NCI-H2081 (cell line): ENCODE data around the gene TIMM23.
A peak's percentile ranks its signal among the peaks of the same experiment; 100 is the strongest.
"Not testable (repeated sequence)": the region's sequence is repeated elsewhere in the genome, so short reads cannot be mapped to it uniquely, and the experiment has no call there.

Experiments
- DNase-seq, 2 experiments: peaks; one replicate each; lab custom pipeline; 2025; lab: John Stamatoyannopoulos, UW

The TIMM23 gene

DNA sequence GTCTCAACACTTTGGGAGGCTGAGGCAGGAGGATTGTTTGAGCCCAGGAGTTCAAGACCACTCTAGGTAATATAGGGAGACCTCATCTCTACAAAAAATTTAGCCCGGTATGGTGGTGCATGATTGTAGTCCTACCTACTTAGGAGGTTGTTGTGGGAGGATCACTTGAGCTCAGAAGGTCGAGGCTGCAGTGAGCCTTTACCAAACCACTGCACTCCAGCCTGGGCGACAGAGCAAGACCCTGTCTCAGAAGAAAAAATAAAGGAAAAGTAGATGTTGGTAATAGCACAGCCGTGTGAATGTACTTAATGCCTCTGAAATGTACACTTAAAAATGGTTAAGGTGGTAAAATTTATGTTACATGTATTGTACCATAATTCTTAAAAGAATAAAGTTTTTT, 25.3 kb downstream of the TIMM23 start:
- no peak for DNase-seq

DNA sequence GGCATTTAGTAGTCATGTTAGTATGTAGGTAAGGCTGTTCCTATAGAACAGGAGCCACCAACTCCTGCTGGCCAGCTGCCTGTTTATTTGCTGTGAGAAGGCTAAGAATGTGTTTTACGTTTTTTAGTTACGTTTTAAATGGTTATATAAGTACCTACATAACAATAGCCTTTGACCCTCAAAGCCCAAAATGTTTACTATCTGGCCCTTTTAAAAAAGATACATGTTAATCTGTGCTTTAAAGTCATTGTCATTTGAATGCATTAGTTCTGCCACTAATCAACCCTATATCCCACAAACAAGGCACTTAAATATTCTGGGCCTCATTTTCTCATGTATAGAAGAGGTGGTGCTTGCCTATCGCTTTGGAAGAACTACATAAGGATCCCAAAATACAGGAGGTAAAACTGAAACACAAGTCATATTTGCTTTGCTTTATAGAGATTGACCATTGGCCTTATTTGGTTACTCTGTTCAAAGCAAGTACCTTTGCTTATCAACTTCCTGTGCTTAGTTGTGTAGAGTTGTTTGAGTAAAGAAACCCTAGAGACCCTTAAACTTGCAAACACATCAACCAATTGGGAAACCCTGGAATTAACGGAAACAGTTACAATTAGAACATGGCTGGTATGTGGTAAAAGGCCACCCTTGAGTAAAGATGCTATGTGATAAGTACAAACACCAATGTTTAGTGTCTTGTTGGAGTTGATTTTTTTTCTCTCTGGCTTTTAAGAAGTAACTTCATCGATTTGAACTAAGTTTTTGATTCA, 25.9 kb downstream of the TIMM23 start:
- no peak for DNase-seq

DNA sequence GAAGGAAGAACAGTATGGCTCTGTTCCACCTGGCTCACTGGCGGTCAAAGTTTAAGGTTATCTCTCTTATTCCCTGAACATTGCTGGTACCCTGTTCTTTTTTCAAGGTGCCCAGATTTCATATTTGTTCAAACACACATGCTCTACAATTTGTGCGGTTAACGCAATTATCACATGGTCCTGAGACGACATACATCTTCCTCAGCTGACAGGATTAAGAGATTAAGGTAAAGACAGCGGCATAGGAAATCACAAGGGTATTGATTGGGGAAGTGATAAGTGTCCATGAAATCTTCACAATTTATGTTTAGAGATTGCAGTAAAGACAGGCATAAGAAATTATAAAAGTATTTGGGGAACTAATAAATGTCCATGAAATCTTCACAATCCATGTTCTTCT, 27.7 kb downstream of the TIMM23 start:
- not testable (repeated sequence) for DNase-seq

DNA sequence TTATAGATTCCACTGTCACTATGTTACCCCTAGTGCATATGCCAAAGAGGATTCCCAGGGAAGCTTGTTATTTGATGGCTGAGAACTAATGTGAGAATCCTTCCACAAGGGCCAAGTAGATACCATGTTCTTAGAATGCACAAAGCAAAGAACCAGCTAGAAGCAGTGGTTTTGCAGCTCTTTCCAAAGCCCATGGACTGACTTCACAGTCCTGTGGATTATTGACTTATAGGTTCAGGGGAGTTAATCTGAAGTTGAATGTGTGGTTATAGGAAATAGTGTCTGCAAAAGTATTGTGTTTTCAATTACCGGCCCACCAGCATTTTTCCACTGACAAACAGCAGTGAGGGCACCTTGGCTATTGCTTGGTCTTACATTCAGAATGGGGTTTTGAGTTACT, 28.2 kb downstream of the TIMM23 start:
- DNase-seq = no peak

DNA sequence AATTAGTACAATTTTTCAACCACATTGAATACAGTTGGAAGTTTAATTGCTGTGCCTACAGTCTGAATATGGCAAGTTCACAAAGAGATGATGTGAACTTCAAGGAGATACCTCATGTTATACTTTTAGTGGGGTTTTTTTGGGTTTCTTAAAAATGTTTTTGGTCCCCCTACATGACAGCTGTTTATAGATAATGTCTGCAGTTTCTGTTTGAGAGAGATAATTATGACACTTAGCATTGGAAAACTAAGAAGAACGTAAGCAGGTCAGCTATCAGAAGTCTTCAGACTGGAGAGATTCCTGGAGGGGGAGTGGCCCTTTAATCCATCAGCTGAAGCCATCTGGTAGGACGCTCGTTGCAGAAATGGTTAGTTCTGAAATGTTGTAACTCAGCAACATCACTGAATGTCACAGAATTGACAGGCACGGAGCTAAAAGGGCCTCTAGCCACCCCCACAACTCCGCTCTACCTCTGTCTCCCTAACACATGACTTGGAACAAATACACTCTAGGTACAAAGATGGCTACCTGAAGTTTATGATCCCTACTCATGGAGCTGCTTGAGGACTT, 29.0 kb downstream of the TIMM23 start:
- DNase-seq = no peak

DNA sequence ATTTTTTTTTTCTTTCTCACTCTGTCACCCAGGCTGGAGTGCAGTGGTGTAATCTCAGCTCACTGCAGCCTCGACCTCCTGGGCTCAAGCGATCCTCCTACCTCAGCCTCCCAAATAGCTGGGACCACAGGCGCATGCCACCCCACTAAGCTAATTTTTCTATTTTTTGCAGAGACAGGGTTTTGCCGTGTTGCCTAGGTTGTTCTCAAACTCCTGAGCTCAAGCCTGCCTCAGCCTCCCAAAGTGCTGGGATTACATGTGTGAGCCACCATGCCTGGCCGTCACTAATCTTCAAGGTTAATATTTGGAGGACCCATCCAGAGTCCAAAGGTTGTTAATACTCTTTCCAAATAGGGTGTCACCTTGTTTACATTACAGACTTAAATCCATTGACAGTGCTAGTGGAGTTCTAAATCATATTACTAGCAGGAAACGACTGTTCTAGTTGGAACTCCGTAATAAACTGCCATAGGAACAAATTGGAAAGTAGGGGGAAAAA, 29.9 kb downstream of the TIMM23 start:
- DNase-seq = not testable (repeated sequence)

DNA sequence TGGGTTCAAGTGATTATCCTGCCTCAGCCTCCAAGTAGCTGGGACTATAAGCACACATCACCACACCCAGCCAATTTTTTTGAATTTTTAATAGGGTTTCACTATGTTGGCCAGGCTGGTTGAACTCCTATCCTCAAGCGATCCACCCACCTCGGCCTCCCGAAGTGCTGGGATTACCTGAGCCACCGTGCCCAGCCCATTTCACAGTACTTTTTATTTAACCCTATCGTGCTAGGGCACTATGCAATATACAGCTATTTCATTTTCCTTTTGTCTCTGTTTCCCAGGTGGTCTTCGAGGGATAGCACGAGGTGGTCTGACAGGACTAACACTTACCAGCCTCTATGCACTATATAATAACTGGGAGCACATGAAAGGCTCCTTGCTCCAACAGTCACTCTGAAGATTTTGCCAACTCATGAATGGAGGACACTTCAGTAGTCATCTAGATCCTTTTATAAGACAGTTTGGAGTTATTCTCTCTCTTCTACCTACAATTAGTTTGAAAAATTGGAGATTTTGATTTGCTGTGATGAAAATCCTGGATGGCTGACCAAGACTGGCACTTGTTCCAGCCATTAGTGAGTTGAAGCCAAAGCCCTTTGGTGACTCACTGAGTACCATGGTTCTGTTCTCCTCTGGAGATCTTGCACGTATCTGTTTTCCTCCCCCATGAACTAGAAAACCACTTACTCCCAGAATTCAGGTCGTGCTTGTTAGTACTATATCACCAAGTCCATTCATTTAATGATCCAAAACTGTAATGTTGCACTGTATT, 30.8 kb downstream of the TIMM23 start:
- DNase-seq = no peak

DNA sequence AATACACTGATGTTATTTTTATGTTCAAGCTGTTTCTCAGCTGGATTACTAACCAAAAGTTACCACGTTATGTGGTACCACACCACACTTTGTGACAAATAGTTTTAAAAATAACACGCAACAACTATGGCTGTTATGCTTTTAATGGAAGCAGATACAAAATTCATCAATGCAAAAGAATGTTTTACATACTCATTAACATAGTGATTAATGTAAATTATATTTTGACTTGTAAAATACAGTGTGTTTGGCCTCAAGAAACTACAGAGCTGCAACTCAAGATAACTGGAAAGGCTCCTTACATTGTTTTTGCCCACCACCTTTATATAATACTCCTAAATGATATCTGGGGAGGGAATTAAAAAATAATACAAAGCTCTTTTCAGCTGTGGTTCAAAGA, 32.7 kb downstream of the TIMM23 start:
- no peak for DNase-seq

DNA sequence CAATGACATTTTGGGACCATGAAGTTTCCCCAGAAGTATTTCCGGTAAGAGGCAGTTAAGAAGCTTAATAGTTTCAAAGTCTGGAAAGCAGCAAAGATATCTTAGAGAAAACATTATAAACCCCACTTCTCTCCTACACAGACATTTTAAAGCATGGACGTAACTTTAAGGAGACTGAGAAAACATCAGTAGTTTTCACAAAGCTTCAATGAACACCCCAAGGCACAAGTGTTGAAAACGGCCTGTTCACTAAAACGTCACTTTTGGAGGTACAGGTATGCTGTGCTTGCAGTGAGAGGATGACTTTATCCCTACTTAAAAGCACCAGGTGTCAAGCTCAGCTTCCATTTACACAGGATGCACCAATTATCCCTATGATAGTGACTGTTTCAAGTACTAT, 33.1 kb downstream of the TIMM23 start:
- DNase-seq = no peak

DNA sequence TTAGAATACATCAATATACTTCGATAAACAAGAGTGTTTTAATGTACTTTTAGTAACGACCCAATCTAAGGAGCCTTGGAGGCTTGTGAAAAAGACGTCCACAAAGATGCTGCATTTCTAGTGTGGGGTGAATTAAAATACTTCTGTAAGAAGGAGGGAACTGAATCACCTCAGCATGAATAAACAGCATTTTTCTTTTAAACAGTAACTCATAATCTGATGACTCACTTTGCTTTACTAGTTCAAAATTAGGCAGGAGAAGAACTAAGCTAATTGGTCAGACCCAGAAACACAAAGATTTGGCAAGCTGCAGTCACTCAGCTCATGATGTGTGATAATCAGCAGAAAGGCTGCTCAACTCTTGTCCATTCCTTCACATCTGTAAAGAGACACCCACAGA, 33.9 kb downstream of the TIMM23 start:
- no peak for DNase-seq

DNA sequence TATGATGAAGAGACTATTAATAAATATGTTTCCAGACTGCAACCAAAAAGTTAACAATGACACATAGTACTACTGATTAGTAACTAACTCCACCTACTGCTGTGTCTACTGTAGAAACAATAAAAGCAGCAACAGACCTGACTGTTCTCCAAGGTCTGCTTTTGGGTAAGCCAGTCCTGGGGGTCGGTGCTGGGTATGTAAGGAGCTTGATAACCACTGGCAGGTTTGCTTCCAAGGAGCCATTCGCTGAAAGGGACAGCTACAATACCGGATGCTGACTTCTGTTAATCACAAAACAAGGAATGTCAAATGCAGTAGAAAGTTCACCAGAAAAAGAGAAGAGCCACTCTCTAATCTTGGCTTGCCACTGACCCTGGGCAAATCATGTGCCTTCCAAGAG, 40.5 kb downstream of the TIMM23 start:
- no peak for DNase-seq

DNA sequence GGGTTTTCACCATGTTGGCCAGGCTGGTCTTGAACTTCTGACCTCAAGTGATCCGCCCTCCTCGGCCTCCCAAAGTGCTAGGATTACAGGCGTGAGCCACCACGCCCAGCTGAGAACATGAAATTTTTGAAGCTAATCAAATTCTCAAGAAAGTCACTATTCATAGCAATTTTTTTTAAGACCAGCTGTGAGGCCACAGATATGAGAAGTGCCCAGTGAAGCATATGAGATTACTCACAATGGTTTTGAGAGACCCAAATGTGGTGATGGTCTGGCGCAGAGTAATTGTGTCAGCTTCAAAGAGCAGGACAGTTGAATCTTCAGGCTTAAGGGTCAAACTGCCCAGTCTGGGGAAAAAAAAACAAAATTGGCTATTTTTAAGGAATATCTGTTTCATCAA, 41.9 kb downstream of the TIMM23 start:
- DNase-seq = no peak

DNA sequence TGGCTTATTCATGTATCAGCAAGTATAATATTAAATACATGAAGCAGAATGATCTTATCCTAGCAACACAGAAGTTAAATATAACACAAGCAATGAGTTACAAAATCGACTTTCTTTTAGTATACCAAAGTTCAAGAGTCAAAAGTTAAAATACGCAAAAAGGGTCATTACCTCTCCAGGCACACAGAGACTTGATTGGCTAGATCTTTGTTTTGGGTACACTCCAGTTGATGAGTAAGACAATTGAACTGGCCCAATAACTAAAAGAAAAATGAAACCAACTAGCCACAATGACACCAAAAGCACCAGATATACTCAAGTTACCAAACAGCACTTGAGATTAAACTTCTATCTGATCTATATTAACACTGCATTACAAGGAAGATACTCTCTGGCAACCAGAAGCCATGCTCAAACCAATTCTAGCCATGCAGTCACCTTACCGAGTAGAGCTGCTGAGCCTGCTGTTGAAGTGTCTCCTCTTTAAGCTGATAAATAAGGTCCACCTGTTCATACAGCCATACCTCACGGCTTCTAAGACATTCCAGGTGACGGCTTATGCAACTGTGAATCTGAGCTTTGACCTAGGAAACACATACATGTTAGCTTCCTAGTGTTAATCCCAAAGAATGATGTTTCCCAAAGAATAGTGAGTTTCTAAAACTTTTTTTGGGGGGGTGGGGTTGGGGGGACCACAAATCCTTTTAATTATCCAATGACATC, 42.6 kb downstream of the TIMM23 start:
- DNase-seq = no peak

DNA sequence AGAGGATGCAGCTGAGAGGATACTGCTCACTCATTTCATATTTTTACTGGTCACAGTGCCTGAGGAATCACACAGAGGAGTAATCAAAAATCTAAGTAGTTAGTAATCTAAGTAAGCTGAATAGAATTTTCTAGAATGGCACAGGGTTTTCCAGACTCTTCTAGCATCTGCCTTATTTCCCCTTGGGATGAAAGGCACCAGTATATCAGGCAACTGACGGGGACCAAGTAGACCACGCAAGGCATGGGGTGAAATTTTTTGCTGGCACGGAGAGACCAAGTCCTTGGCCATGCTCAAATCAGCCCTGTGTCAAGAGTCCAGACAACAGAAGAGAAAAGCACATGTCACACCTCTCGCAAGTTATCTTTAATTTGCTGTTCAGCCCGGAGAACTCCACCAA, 43.9 kb downstream of the TIMM23 start:
- no peak for DNase-seq

DNA sequence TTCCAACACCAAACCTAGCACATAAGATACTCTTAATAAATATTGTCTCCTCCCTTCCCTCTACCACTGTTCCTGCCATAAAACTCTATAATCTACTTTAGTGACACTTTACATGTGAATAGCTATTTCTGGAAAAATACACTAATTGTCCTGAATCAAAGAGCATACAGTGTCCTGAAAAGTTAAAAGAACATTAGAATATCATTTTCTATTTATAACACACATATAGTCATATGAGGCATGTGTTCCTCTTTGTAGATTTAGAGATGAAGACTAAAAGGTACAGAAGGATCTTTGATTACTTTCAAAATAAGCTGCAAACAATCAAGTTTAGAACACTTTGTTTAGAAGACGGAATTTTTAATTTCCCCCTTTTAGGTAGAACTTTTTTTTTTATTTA, 44.5 kb downstream of the TIMM23 start:
- no peak for DNase-seq

DNA sequence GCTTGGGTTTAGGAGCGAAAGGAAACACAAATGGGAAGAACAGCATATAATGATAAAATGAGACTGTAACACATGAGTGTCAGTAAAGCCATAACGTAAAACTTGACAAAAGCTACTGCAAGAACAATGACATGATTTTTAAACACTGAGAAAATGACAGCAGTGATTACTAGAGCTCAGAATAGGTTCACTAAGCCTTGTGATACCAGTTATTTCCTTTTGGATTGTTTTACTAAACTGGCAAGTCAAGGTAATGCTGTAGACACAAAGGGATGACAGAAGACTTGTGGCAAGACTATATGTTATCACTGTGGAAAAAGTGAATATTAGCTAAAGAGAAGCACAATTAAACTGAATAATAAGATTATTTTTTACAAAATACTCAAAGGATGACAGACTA, 45.4 kb downstream of the TIMM23 start:
- no peak for DNase-seq

DNA sequence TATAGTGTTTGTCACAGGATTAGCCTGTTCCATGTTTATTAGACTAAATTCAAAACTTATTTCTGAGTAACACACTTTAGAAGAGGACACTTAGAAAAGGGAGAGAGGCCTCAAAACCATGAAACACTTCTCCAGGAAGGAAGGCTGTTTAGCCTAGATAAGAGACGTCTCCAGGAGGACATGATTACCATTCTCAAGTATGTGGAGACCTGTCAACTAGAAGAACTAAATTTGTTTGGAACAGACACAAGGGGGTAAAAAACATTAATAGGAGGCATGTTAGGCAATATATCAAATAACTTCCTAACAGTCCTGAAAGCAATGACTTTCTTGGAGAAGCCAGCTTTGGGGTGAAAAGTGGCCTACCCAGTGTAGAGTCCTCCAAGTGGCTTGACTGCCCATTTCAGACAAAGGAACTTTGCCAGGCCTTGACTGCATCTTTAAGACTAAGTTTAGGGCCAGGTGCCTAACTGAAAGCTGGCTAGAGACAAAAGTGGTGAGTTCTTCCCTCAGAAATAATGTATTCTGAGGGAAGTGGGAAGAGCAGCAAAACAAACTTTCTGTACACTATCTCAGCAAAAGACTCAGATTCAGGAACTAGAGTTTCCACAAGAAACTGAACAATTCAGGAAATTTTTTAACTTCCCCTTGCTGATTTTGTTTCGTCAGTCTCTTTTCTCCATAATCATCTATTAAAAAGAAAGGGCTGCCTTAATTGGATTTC, 46.3 kb downstream of the TIMM23 start:
- DNase-seq = no peak

DNA sequence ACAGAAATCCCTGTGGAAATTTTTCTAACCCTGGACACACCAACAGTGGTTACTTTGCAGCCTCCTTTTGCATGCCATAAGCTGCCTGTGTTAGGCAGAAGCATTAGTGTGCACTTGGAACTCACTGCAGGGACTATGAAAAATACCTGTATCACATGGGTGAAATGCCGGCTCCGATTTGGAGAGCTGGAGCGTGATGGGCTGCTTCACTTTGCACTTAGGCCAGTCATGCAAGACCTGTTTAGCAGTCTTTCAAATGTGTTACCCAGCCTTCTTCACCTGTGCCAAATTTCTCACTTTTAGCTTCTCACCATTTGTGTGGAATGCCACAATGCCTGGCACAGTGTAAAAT, 46.9 kb downstream of the TIMM23 start:
- DNase-seq = no peak

DNA sequence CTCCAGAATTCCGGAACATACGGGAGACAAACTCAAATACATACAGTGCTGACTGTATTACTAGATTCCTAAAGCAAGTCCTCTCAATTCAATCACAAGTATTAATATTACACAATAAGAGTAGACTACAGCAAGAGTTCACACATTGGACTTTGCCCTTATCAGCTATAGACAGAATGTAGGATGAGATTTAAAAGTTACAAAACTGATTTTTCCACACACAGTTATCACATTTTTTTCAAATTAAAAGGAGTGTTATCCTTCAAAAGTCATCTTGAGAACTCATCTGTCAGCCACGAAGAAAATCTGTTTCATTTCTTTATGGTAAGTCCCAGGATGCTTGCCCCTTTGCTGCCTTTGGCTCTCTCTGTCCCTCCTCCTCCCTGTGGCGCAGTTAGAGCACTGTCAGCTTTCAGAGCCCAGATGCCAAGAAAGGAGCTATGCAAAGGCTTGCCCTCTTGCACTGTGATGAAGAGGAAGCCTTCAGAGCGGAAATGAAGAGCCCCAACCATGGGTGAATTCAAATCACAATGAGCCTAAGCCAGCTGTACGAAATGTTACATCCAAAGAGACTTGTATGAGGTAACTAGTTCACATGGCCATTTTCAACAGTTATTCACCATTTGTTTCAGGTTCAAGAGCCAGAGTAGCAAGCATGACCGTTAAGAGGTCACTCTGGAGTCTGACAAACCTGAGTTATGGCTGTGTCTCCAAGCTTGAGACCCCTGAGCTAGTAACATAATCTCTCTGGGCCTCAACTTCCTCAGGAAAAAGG, 47.5 kb downstream of the TIMM23 start:
- no peak for DNase-seq

DNA sequence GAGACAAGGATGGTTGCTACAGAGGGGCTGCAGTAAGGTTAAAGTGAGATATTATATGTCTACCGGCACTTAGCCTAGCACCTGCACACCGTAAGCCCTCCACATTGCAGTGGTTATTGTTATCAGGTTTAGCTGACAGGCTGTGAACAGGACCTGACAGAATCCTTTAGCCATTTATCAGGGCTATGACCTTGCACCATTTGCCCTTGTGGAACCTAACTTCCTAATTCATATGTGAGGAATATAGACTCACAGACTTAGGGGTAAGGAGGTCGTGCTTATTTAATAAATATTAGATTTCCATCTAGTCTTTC, 48.0 kb downstream of the TIMM23 start:
- no peak for DNase-seq

DNA sequence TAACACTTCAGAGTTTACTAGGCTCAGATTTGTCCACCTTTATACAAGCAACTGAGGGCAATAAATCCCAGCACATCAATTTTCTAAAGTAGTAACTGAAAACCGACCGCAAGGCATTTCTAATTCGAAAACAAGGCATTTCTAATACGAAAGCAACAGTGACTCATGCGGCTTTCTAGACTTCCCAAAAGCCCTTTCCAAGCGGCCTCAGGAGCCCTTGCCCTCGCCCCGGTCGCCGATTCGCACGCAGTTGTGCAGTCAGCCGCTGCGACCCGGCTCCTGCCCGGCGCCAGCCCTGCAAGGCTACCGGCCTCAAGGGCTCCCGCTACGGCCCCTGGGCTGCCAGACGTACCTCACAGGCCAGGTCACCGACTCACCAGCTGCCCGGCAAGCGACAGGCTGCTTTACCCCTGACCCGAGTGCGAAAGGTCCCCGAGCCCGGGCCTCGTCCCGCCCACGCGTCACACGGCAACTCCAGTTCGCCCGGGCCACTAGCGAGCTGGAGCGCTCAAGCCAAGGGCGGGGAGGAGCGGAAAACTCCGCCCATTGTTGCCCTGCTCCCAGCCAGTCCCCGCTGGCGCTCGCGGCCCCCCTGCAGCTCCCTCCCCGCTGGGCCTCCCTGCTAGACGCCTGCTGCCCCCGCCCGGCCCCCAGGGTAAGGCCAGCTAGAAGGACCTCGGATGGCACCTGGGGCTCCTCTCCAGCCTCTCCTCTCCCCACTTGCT, 50.9 kb downstream of the TIMM23 start:
- peak; percentile 61 to 77 for DNase-seq
